ENCODE results near the gene SCN1B.

Gene SCN1B

GRCh38 chr19:35085947-35086346 lies 55.7 kb downstream of the SCN1B start:
- no peak overlapping the region for H3K4me3 ChIP-seq (ENCODE audit: low read length)
- DNase-seq (ENCODE audit: low read depth), result no peak

GRCh38 chr19:35086455-35086854 lies 56.2 kb downstream of the SCN1B start:
- H3K4me3 ChIP-seq (ENCODE audit: low read length), result no peak overlapping the region
- no peak for TF ChIP-seq CTCF (IDR thresholded peaks at IDR 0.05; ENCODE audit: insufficient read depth, low read depth, low read length, missing control alignments)
- no peak for DNase-seq (ENCODE audit: low read depth)

More at GRCh38 chr19:35085947-35086346, 55.7 kb downstream of the SCN1B start:
- TF ChIP-seq CTCF (IDR thresholded peaks at IDR 0.05; ENCODE audit: insufficient read depth, low read depth, low read length, missing control alignments), result no peak

DNA sequence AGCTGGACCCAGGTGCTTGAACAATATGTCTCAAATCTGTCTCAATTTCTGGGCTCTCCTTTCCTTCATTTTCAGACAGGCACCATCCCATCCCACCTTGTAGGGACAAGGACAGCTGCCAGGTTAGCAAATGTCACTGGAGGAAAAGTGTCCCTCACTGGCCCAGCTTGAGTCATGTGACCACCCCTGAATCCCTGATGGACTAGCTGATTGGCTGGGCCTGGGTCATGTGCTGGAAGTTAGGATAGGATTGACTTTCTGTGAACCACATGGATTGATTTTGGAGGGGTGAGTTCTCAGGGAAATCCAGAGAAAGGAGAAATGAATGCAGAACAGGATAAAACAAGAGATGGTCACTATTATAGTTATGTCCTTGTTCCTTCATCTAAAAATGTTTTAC lies 57.1 kb downstream of the SCN1B start:
- no peak for TF ChIP-seq CTCF (IDR thresholded peaks at IDR 0.05; ENCODE audit: insufficient read depth, low read depth, low read length, missing control alignments)
- no peak for DNase-seq (ENCODE audit: low read depth)
- no peak overlapping the region for H3K4me3 ChIP-seq (ENCODE audit: low read length)

GRCh38 chr19:35088131-35088913 lies 58.1 kb downstream of the SCN1B start:
- H3K4me3 ChIP-seq (ENCODE audit: low read length), result no peak overlapping the region
- no peak for TF ChIP-seq CTCF (IDR thresholded peaks at IDR 0.05; ENCODE audit: insufficient read depth, low read depth, low read length, missing control alignments)
- DNase-seq (ENCODE audit: low read depth), result peak; percentile 90

GRCh38 chr19:35089554-35089953 lies 59.3 kb downstream of the SCN1B start:
- no peak for TF ChIP-seq CTCF (IDR thresholded peaks at IDR 0.05; ENCODE audit: insufficient read depth, low read depth, low read length, missing control alignments)
- H3K4me3 ChIP-seq (ENCODE audit: low read length), result no peak overlapping the region
- no peak for DNase-seq (ENCODE audit: low read depth)
